HAP-1 (cell line): ENCODE measurements around the gene TREM2.

Experiments used
- DNase-seq, 2 experiments: peaks; one replicate each; pipeline ENCODE4 v3.0.0-alpha.2; 2016 to 2020; ENCODE audit warnings: low spot score in 2 of 2
- H3K27me3 ChIP-seq: fragments of 250-450 bp; sonication (Bioruptor Pico); 2 replicates; pipeline ENCODE4 v1.5.1; 2020; ENCODE audit warnings: low read depth, mild to moderate bottlenecking, moderate library complexity
- H3K36me3 ChIP-seq: fragments of 250-450 bp; sonication (Bioruptor Pico); replicated peaks from 2 replicates; pipeline ENCODE4 v1.5.1; 2020; ENCODE audit warnings: mild to moderate bottlenecking
- H3K4me1 ChIP-seq: fragments of 250-450 bp; sonication (Bioruptor Pico); 2 replicates; pipeline ENCODE4 v1.5.1; 2020; ENCODE audit warnings: mild to moderate bottlenecking
- H3K4me3 ChIP-seq: fragments of 250-450 bp; sonication (Bioruptor Pico); 2 replicates; pipeline ENCODE4 v1.5.1; 2020; ENCODE audit warnings: mild to moderate bottlenecking, moderate library complexity
- H3K9me3 ChIP-seq: fragments of 250-450 bp; sonication (Bioruptor Pico); 2 replicates; pipeline ENCODE4 v1.5.1; 2020; ENCODE audit warnings: mild to moderate bottlenecking, moderate library complexity
- in situ Hi-C: fragments of 300-500 bp; cut with MboI; formaldehyde crosslinking; loops from 3 replicates; pipeline ENCODE4 v1.14.3; 2020; ENCODE audit warnings: low sequenced_read_pairs, inconsistent platforms, mixed read lengths

Gene TREM2

GRCh38 chr6:41175084-41175483 is 12.2 kb upstream of the TREM2 start:
- peaks cover 2% of the 10 kb centered on the region for H3K27me3 ChIP-seq
- in situ Hi-C loops, result no loop called here
- DNase-seq, result no peak
- no peaks in the 10 kb centered on the region for H3K9me3 ChIP-seq
- H3K4me3 ChIP-seq, result no peak overlapping the region
- no peaks in the 10 kb centered on the region for H3K4me1 ChIP-seq
- no peaks in the 10 kb centered on the region for H3K36me3 ChIP-seq

GRCh38 chr6:41174610-41175009 is 11.7 kb upstream of the TREM2 start:
- in situ Hi-C loops, result no loop called here
- H3K9me3 ChIP-seq, result no peaks in the 10 kb centered on the region
- no peak for DNase-seq
- peaks cover 2% of the 10 kb centered on the region for H3K27me3 ChIP-seq
- no peaks in the 10 kb centered on the region for H3K4me1 ChIP-seq
- H3K4me3 ChIP-seq, result no peak overlapping the region
- H3K36me3 ChIP-seq, result no peaks in the 10 kb centered on the region

GRCh38 chr6:41171908-41172307 is 9.0 kb upstream of the TREM2 start:
- no peak overlapping the region for H3K4me3 ChIP-seq
- in situ Hi-C loops, result no loop called here
- no peaks in the 10 kb centered on the region for H3K9me3 ChIP-seq
- DNase-seq, result no peak
- H3K36me3 ChIP-seq, result no peaks in the 10 kb centered on the region
- no peaks in the 10 kb centered on the region; the same call in 1 of the 2 replicates for H3K27me3 ChIP-seq
- no peaks in the 10 kb centered on the region for H3K4me1 ChIP-seq

GRCh38 chr6:41170547-41171160 is 7.7 kb upstream of the TREM2 start:
- Histone ChIP-seq H3K4me1 (no peaks in the 10 kb centered on the region), H3K4me3 (no peak overlapping the region), H3K36me3 (no peaks in the 10 kb centered on the region), H3K9me3 (no peaks in the 10 kb centered on the region), H3K27me3 (no peaks in the 10 kb centered on the region; the same call in 1 of the 2 replicates)
- in situ Hi-C loops, result no loop called here
- DNase-seq, result no peak

- in situ Hi-C loops, result no loop called here
- Histone ChIP-seq H3K9me3 (no peaks in the 10 kb centered on the region), H3K4me3 (no peak overlapping the region), H3K4me1 (no peaks in the 10 kb centered on the region), H3K27me3 (no peaks in the 10 kb centered on the region; the same call in 1 of the 2 replicates), H3K36me3 (no peaks in the 10 kb centered on the region)
- DNase-seq, result peak in 1 of 2 experiments; percentile 37
Measured at GRCh38 chr6:41167173-41167963, 4.5 kb upstream of the TREM2 start.

- in situ Hi-C loops, result no loop called here
- no peaks in the 10 kb centered on the region for H3K9me3 ChIP-seq
- no peaks in the 10 kb centered on the region; the same call in 1 of the 2 replicates for H3K27me3 ChIP-seq
- H3K4me3 ChIP-seq, result no peak overlapping the region
- no peaks in the 10 kb centered on the region for H3K36me3 ChIP-seq
- DNase-seq, result no peak
- no peaks in the 10 kb centered on the region for H3K4me1 ChIP-seq
Measured at GRCh38 chr6:41164551-41165120, 1.7 kb upstream of the TREM2 start.

GRCh38 chr6:41163419-41163717 is 452 bp upstream of the TREM2 start:
- in situ Hi-C loops, result no loop called here
- no peaks in the 10 kb centered on the region for H3K36me3 ChIP-seq
- H3K9me3 ChIP-seq, result no peaks in the 10 kb centered on the region
- H3K27me3 ChIP-seq, result no peaks in the 10 kb centered on the region; the same call in 1 of the 2 replicates
- DNase-seq, result no peak
- no peaks in the 10 kb centered on the region for H3K4me1 ChIP-seq
- no peak overlapping the region for H3K4me3 ChIP-seq

- Histone ChIP-seq H3K4me3 (no peak overlapping the region), H3K4me1 (no peaks in the 10 kb centered on the region), H3K36me3 (no peaks in the 10 kb centered on the region), H3K9me3 (no peaks in the 10 kb centered on the region), H3K27me3 (no peaks in the 10 kb centered on the region; the same call in 1 of the 2 replicates)
- DNase-seq, result no peak
- in situ Hi-C loops, result no loop called here
Measured at GRCh38 chr6:41161851-41162552, 914 bp downstream of the TREM2 start.

GRCh38 chr6:41161380-41161779 is 1.5 kb downstream of the TREM2 start:
- Histone ChIP-seq H3K4me1 (no peaks in the 10 kb centered on the region), H3K27me3 (no peaks in the 10 kb centered on the region; the same call in 1 of the 2 replicates), H3K4me3 (no peak overlapping the region), H3K36me3 (no peaks in the 10 kb centered on the region), H3K9me3 (no peaks in the 10 kb centered on the region)
- in situ Hi-C loops, result no loop called here
- DNase-seq, result no peak

GRCh38 chr6:41160933-41161332 is 2.0 kb downstream of the TREM2 start:
- Histone ChIP-seq H3K9me3 (no peaks in the 10 kb centered on the region), H3K4me3 (no peak overlapping the region), H3K4me1 (no peaks in the 10 kb centered on the region), H3K27me3 (no peaks in the 10 kb centered on the region; the same call in 1 of the 2 replicates), H3K36me3 (no peaks in the 10 kb centered on the region)
- in situ Hi-C loops, result no loop called here
- DNase-seq, result no peak

GRCh38 chr6:41159415-41160082 is 3.4 kb downstream of the TREM2 start:
- no peak for DNase-seq
- H3K4me1 ChIP-seq, result no peaks in the 10 kb centered on the region

GRCh38 chr6:41157323-41157722 is 5.6 kb downstream of the TREM2 start:
- in situ Hi-C loops, result no loop called here
- H3K27me3 ChIP-seq, result no peaks in the 10 kb centered on the region
- no peaks in the 10 kb centered on the region for H3K36me3 ChIP-seq
- no peaks in the 10 kb centered on the region for H3K9me3 ChIP-seq
- H3K4me1 ChIP-seq, result no peaks in the 10 kb centered on the region
- no peak overlapping the region for H3K4me3 ChIP-seq
- no peak for DNase-seq

More at GRCh38 chr6:41159415-41160082, 3.4 kb downstream of the TREM2 start:
- H3K36me3 ChIP-seq, result no peaks in the 10 kb centered on the region
- in situ Hi-C loops, result no loop called here
- no peaks in the 10 kb centered on the region for H3K27me3 ChIP-seq
- no peaks in the 10 kb centered on the region for H3K9me3 ChIP-seq
- H3K4me3 ChIP-seq, result no peak overlapping the region

GRCh38 chr6:41156771-41157170 is 6.1 kb downstream of the TREM2 start:
- Histone ChIP-seq H3K36me3 (no peaks in the 10 kb centered on the region), H3K9me3 (no peaks in the 10 kb centered on the region), H3K4me3 (no peak overlapping the region), H3K27me3 (no peaks in the 10 kb centered on the region), H3K4me1 (no peaks in the 10 kb centered on the region)
- DNase-seq, result no peak
- in situ Hi-C loops, result no loop called here
